HG03039 (cell line): ENCODE data around the gene MRPL54.

ENCODE experiments used
- ATAC-seq: cut with Tn5 transposase; IDR thresholded peaks from one replicate; pipeline ENCODE4 v1.9.1; 2021; ENCODE audit warnings: mild to moderate bottlenecking, moderate library complexity; ENCODE audit not compliant: unreplicated experiment

The MRPL54 gene

DNA sequence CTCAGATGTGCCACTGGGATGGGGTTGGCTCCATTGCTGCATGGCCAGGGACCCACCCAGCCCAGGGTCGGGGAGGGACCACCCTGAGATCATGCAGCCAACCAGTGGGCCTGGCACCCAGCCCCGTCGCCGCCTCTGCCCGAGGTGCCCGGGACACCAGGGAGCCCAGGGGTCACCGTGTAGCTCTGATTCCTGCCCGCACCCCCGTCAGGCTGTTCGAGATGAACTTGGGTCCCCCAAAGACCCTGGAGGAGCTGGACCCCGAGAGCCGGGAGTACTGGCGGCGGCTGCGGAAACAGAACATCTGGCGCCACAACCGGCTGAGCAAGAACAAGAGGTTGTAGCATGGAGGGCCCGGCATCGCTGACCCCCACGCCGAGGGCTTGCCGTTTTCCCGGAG is 4.6 kb downstream of the MRPL54 start:
- ATAC-seq = no peak

DNA sequence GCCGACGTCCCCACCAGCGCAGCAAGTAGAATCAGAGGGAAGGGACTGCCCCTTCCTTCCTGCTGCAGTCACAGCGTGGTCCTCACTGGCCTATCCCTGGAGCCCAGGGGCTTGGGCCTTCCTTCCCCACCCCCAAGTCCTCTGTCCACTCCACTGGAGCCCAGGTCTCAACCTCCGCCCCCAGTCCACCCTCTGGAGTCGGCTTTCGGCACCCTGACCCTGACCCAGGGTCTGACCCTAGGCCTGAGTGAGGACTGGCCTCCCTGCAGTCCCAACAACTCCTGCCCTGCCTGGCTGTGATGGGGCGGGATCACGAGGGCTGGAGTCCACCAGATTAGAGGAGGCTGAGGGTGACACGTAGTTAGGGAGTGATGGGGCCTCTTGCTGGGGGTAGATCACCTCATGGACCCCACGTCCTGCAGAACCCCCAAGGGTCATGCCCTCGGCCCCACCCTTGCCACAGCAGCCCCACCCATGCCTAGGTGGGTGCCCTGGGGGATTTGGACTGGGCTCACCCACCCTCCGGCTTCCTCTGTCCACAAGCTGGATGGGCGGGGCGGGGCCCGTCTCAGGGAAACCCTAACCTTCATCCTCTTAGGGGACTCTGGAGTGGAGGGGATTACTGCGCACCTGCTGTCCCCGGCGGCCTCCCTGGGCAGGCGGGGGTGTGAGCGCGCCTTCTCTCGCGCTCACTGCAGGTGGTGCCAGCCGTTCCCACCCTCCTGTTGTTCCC is 5.7 kb downstream of the MRPL54 start:
- ATAC-seq = no peak

GRCh38 chr19:3768748-3769099 is 6.2 kb downstream of the MRPL54 start:
- no peak for ATAC-seq

GRCh38 chr19:3769494-3769893 is 7.0 kb downstream of the MRPL54 start:
- no peak for ATAC-seq

DNA sequence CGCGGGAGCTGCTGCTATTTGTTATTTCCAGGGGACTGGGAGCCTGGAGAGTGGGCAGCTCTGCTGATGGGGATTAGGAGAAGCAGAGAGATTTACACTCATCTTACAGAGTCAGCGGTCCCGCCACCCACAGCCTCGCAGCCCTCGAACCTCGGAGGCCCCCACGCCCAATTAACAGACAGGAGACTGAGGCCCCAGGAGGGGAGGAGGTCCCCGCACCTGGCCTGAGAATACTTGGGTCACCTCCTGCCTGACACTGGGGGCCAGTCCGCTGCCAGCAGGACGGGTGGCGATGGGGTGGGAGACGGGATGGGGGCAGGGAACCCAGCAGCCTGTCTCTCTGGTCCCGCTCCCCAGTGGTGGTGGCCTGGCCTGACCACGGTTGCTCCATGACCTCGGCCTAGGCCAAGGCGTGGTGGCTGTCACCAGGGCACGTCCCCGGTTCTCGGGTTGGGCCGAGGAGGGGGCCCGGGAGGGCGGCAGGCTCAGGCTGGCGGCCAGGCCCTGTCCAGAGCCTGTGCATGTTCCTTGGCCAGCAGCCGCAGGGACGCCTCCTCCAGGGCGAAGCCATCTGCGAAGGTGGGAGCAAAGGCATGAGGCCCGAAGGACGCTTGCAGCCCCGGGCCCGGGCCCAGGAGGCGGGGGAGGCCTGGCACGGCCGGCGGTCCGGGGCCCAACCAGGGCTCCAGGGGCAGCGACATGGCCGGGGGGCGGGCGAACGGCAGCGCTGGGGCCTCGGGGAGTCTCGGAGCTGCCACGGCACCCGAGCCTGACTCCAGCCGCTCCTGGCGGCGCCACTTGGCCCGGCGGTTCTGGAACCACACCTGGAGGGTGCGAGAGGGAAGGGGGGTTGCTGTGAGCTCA is 7.9 kb downstream of the MRPL54 start:
- no peak for ATAC-seq

DNA sequence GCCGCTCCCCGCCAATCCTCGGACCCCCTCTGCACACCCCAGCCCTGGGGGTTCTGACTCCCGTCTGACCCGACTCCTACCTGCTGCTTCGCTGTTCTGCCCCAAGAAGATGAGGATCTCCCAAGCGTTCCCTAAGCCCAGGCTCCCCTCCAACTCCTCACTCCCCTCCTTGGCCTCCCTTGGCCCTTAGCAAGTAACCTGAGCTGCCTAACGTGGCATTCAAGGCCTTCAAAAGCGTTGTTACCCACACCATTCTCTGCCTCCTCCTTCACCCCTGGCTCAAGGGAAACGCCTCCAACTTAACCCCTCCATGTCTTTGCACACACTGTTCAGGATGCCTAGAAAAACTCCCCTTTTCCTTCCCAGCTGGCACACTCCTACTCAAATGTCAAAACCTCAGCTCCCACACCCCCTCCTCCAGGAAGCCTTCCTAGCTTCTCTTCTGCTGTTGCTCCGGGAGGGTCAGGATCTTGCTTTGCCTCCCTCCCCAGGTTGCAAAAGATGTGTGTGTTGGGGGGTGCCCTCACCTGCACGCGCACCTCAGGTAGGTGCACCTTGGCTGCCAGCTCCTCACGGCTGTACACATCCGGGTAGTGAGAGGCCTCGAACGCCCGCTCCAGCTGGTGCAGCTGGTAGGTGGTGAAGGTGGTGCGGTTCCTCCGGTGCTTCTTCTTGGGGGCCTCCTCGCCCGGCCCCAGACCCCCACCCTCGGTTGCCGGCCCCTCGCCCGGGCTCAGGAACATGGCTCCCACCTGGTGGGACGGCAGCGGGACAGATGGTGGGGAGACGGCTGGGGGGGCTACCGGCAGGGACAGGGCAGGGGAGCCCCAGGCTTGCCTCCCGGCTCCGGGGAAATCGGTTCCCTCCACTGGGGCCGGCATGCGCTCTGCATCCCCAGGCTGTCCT is 8.8 kb downstream of the MRPL54 start:
- no peak for ATAC-seq

GRCh38 chr19:3771906-3772455 is 9.5 kb downstream of the MRPL54 start, which contains the start of gene RAX2:
TSS of gene RAX2 (minus strand) at chr19:3772228. CDS start at chr19:3771742, 486 bp downstream.
- ATAC-seq = no peak

DNA sequence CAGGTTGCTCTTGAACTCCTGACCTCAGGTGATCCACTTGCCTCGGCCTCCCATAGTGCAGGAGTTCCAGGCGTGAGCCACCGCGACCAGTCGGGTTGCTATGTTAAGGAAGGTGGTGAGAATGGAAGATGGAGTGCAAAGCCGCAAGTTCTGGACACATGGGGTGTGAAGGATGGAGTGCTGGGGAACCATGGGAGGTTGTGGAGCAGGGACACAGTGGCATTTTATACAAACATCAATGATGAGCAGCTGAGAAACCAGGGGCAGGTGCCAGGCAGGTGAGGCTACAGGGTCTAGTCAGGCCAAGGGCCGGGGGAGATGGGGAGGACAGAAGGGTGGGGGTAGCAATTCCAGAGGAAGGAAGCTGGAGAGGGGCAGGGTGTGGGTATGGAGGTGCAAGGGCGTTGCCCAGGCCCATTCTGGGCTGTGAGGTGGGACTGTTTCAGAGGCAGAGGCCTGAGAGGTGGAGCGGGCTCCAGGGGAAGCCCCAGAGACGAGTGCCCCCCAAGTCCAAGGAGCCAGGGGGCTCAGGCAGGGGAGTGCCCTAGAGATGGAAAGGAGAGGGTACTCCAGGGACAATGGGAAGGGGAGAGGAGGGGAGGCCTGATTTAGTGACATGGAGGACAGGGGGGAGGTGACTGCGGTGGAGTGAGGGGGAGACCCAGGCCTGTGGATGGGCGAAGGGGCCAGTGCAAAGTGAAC is 11.5 kb downstream of the MRPL54 start:
- no peak for ATAC-seq

DNA sequence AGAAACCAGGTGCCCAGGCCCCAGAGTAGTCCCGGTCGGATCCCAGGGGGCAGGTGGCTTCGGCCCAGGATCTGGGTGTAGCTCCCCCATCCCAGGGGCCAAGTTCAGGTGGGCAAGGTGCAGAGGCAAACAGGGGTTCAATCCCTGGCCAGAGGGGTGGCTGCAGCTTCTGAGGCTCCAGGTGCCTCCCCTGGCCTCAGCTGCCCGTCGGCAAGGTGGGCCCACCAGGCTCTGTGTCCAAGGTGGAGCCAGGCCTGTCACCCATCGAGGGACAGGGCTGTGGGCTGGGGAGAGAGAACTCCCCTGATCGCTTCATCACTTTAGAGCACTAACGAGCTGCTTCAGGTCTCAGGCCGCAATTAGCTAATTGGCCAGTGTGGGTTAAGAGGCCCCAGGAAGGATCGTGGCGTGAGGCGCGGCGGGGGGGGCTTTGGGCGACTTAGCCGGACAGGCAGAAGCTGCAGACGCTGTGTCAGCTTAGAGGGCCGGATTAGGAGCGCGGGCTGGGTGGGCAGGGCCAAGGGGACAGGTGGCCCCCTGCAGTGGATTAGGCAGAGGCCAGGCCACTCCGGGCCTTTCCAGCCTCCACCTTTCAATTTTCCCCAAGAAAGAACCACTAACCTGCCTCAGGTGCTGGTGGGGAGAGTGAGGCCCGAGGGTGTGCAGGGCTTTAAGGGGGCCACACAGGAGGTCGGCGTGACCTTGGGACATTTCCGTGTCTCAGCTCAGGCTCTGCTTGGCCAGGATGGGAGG is 12.3 kb downstream of the MRPL54 start:
- ATAC-seq = no peak

DNA sequence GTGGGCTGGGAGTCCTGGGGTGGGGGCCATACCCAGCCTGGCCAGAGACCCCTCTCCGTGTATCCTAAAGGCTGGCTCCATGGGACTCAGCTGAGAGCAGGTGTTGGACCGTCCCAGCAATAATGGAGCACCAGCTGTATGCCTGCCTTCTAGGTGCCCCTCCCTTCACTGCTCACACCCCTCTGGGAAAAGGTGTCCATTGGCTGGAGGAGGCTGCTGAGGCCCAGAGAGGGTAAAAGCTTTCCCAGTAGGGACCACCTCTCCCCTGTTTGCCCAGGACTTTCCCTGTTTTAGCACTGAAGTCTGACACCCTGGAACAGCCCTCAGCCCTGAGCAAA is 12.9 kb downstream of the MRPL54 start:
- ATAC-seq = no peak

DNA sequence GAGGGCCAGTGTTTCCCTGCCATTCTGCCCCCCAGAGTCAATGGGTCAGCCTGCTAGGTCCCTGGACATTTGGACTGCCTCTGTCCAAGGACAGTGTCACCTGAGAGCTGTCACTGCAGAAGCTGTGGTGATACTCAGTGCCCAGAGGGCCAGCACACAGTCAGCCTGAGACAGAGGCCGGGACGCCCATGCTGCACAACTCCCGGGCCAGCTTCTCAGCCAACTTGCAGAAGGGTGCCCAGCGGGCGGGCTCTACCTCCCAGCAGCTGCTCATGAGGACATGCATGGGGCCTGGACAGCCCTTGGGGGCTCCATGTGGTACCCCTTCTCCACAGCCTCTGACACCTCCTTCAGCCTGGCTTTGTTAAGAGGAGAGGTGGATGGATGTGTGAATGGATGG is 13.3 kb downstream of the MRPL54 start:
- no peak for ATAC-seq

DNA sequence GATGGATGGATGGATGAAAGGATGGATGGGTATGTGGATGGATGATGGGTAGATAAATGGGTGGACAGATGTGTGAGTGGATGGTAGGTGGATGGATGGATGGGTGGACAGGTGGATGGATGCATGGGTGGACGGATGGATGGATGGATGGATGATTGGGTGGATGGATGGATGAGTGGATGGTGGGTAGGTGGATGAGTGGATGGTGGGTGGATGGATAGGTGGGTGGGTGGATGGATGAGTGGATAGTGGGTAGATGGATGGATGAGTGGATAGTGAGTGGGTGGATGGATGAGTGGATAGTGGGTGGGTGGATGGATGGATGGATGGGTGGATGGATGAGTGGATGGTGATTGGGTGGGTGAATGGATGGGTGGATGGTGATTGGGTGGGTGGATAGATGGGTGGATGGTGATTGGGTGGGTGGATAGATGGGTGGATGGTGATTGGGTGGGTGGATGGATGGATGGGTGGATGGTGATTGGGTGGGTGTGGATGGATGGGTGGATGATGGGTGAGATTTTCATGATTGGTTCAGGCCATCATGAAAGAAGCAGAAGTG is 14.1 kb downstream of the MRPL54 start:
- ATAC-seq = no peak

DNA sequence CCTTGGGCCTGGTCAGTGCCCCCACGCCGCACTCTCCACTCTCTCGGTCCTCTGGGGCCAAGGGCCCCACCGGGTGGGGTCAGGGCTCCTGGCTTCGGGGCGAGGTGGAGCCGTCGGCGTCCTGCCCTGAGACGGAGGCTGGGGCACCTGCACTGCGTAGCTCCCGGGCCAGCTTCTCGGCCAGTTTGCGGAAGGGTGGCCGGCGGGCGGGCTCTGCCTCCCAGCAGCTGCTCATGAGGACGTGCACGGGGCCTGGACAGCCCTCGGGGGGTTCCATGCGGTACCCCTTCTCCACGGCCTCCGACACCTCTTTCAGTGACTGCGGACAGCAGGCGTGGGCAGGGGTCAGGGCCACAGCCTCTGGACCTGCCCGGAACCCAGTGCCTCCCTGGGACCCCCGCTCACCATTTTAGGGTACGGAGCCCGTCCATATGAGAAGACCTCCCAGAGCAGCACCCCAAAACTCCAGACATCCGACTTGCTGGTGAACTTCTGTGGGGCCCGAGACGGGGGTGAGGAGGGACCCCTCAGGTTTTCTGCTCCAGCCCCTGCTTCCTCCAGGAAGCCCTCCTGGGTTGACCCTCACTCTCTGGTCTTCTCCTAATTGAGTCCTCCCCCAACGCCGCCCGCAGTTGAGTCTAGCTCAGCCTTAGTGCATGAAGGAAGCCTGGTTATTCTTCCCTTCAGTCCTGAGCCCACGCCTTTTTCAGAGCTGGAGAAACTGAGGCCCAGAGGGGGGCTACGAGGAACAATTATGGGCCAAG is 15.8 kb downstream of the MRPL54 start:
- ATAC-seq = no peak

DNA sequence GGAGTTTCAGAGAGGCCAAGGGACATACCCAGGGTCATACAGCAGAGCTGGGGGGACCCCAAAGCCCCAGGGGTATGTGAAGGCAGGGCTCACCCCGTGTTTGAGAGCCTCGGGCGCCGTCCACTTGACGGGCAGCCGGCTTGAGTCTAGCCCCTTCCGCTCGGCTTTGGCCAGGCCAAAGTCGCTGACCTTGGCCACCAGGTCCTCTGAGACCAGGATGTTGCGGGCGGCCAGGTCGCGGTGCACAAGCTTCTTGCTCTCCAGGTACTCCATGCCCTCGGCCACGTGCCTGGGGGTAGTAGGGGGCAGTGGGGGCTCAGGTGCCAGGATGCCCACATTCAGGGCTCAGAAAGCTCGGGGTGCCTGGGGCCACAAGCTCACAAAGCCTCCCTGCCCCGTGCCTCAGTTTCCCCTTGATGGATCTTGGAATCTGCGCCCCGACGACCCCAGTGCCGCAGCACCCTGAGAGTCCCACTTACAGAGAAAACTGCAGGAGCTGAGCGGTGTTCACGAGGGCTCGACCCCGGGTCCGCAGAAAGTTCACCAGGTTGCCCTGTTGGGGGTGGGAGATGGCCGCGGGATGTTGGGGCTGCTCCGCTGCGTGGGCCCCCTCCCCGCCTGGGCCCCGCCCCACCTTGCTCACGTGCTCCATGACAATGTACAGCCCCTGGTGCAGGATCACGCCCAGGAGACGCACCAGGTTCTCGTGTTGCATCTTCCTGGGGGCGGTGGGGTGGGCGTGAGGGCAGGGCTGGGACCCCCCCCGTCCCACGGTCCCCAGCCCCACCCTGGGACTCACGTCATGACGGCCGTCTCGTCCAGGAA is 16.6 kb downstream of the MRPL54 start:
- no peak for ATAC-seq

GRCh38 chr19:3780786-3781304 is 18.4 kb downstream of the MRPL54 start:
- ATAC-seq = no peak

- ATAC-seq = no peak
Observed at GRCh38 chr19:3781603-3782002, 19.1 kb downstream of the MRPL54 start.

DNA sequence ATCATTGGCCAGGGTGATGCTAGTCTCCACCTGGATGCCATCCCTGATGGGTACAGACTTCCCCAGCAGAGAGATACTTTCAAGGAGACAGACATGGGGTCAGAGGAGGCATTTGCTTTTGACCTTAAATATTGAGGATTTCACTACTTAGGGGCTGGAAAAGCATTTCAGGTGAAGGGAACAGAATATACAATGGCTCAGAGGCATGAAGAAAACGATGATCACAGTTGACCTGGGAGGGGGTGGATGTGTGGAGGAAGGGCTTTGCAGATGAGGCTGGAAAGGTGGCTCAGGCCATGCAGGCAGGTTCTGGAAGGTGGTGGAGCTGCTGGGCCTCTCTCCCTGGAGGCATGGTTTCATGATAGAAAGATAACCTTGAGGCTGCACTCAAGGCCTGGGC is 19.8 kb downstream of the MRPL54 start:
- ATAC-seq = no peak

DNA sequence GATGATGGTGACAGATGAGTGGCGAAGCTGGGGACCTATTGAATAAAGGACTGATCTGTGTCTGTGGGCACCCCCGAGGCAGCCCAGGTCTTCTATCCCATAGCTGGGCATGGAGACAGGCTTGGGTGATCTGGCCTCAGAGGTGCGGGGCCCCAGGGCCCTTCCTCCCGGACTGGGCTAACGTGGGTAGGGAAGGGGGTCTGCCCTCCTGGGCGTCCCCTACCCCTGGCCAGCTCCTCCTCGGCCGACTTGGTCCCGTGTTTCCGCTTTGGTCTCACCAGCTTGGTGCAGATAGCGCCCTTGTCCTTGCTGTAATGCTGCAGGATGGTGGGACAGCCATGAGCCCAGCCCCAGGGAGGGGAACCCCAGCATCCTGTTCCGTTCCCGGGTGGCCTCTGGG is 20.4 kb downstream of the MRPL54 start:
- no peak for ATAC-seq
